Coronary artery (tissue), 2 donors: Measurements from ENCODE around the gene TOP2A.

ENCODE experiments used
- DNase-seq: peaks from one replicate; pipeline ENCODE4 v3.0.0-alpha.2; 2017; ENCODE audit warnings: low spot score
- H3K27ac ChIP-seq, 2 donors: fragments of 200-600 bp; sonication (generic); one replicate each; pipeline ENCODE4 v1.5.1; 2016 to 2019
- H3K4me3 ChIP-seq: fragments of 200-600 bp; sonication (generic); 2 replicates; pipeline ENCODE4 v1.5.1; 2016; ENCODE audit warnings: mild to moderate bottlenecking, moderate library complexity
- TF ChIP-seq, protein P1 (sequence below): fragments of 200-600 bp; sonication (generic); IDR thresholded peaks from one replicate; pipeline ENCODE4 v1.5.1; 2019; ENCODE audit warnings: antibody characterized with exemption

TOP2A gene

DNA sequence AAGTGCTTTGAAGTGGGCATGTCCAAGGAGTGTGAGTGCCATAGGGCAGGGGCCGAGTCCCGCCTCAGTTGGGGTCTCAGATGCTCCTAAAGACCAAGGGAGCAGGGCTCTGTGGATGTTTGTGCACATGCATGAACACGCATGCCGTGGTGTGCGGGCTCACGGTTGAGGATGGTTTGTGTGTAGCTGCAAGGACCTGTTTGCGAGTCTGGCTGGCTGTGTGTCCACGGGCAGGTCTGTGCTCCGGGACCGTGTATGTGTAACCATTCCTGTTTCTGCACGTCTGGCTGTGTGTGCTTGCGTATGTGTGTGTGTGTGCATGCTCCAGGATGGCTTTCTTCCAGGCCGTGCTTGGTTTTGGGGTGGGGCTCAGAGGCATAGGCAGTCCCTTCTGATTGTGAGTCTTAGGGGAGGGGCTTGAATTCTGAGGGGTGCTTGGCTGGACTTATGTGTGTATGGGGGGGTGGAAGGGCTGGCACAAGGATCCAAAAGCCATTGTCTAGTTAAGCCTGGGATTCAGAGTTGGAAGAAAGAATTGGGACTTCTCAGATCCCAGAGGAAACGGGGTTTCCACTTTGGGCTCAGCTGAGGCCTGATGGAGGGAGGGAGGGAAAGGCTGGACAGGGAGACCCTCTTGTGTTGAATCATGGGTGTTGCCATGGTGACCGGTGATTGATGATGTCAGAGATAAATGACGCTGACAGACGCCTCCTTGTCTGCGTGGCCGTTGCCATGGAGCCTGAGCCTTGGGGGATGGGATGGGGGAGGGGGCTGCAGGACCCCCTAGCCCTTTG is 67.6 kb downstream of the TOP2A start:
- Histone ChIP-seq H3K4me3 (peak overlapping the region; percentile 32), H3K27ac (peak overlapping the region in 1 of 2 donors; percentile 97)
- TF ChIP-seq, protein P1, sequence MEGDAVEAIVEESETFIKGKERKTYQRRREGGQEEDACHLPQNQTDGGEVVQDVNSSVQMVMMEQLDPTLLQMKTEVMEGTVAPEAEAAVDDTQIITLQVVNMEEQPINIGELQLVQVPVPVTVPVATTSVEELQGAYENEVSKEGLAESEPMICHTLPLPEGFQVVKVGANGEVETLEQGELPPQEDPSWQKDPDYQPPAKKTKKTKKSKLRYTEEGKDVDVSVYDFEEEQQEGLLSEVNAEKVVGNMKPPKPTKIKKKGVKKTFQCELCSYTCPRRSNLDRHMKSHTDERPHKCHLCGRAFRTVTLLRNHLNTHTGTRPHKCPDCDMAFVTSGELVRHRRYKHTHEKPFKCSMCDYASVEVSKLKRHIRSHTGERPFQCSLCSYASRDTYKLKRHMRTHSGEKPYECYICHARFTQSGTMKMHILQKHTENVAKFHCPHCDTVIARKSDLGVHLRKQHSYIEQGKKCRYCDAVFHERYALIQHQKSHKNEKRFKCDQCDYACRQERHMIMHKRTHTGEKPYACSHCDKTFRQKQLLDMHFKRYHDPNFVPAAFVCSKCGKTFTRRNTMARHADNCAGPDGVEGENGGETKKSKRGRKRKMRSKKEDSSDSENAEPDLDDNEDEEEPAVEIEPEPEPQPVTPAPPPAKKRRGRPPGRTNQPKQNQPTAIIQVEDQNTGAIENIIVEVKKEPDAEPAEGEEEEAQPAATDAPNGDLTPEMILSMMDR: no peak
- peak; percentile 78 for DNase-seq

DNA sequence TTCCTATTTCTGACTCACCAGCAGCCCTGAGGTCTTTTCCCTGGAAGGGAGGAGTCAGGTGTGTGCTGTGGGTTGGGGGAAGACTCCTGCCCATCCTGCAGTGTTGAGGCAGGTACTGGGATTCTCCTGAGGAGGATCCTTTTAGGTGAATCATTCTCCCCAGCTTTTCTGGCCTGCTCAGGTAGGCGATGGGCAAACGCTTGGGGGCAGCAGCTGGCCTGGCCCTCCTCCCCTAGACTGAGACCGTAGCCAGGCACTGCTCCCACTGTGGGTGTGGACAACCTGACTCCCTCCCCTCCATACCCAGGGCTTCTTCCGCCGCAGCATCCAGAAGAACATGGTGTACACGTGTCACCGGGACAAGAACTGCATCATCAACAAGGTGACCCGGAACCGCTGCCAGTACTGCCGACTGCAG is 68.2 kb downstream of the TOP2A start:
- Histone ChIP-seq H3K4me3 (peak overlapping the region; percentile 32), H3K27ac (peak overlapping the region in 1 of 2 donors; percentile 97)
- no peak for DNase-seq
- TF ChIP-seq, protein P1: no peak

DNA sequence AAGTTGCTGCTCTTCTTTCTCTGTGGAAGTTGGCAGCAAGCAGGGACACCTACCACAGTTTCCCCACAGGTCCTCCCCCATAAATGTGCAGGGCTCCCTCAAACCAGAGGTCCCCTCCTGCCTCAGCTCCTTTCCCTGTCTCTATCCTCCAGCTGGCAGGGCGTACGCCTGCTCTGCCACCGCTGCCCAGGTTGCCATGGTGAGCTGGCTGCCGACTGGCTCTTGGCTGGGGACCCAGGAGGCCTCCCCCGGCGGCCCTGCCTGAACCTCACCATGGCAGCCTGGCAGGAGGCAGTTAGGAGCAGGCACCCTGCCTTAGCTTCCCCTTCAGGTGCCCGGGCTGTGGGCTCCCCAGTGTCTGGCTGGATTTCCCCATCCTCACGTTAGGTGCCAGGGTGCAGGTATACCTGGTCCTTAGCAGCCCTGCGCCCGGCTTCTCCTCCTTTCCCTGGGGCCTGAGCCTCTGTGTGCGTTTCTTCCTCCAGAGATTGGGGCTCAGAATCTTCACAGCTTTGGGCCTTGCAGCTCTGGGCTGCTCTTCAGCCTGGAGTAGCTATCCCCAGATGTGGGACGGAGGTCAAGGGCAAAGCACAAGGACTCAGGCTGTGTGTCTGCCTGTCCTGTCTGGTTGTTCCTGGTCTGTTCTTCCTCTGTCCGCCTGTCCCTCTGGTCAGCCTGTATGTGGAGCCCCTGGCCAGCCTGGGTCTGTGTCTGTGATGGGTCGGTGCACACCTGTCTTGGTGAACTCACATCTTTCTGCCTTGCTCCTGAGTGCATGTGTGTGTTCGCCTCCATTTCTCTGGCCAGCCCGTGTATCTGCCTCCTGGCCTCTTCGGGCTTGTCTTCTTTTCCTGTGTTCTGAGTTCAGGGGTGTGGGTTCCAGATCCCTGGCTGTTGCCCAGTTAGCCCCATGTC is 68.9 kb downstream of the TOP2A start:
- no peak for DNase-seq
- TF ChIP-seq, protein P1: no peak
- H3K27ac ChIP-seq: peak overlapping the region; percentile 38 to 97
- peak overlapping the region; percentile 98 for H3K4me3 ChIP-seq

DNA sequence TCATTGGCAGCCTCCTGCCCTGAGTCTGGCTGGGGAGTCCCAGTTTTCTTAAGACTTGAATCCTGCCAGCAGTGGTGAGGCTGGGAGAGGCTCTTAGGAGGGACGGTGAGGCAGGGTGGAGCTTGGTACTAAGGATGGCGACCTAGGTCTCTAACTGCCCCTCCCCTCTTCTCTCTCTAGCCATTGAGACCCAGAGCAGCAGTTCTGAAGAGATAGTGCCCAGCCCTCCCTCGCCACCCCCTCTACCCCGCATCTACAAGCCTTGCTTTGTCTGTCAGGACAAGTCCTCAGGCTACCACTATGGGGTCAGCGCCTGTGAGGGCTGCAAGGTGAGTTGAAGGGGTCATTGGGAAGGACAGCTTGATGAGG is 69.6 kb downstream of the TOP2A start:
- TF ChIP-seq, protein P1: no peak
- DNase-seq: no peak
- H3K4me3 ChIP-seq: peak overlapping the region; percentile 98
- H3K27ac ChIP-seq: peak overlapping the region; percentile 38 to 97

DNA sequence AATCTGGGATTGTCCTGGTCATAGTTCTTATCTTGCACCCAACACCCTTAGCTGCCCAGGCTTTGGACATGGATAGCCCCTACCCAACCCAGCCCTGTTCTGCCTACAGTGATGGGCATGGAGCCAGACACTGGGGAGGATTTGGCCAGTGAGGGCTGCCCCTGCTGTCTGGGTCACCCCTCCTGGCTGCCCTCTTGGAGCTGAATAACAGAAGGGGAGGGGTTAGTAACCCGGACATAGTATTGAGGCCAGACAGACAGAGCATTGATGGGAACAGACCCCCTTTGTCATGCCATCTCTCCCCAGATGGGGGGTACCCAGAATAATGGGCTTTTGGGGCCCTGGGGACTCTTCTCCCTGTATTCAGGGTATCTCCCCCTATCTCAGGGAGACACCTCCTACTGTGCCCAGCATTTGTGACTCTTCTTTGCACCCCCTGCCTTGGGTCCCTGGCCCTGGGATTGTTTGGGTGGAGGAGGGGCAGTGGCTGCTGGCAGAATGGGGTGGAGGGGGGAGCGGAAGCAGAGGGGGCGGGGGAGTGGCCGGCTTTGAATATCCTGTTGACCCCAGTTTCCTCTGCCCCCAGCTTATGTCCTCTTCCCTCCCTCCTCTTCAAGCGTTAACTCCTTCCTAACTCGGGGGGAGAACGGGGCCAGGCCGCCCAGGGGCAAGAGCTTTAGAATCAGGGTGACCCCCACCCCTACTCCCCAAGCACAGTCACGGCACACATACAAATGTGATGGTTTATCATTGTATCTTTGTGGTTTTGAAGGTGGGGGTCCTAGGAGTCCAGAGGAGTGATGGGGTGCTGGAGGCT is 70.2 kb downstream of the TOP2A start:
- peak overlapping the region; percentile 98 for H3K4me3 ChIP-seq
- no peak for DNase-seq
- peak overlapping the region; percentile 38 to 97 for H3K27ac ChIP-seq
- TF ChIP-seq, protein P1: no peak

DNA sequence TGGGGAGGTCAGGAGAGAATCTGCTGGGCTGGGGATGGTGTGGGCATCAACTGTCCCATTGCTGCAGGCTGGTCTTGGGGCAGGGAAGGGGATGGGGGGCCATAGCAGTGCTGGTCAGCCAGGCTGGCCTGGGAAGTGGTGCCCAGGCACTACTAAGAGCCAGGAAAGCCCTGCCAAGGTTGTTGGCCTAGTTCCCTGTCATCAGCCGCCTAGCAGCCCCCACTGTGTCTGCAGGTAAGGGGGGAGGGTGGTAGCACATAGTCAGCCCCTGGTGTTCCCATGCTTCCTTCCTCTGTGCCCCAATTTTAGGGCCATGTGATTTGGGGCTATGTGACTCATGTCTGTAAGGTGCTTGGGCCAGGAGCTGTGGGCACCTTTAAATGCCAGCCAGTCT is 70.9 kb downstream of the TOP2A start:
- TF ChIP-seq, protein P1: no peak
- H3K27ac ChIP-seq: peak overlapping the region; percentile 97 to 98
- DNase-seq: no peak
- H3K4me3 ChIP-seq: peak overlapping the region; percentile 98
